Measurements from ENCODE around the gene SPAG16. TPM values are rescaled to one million over a fixed set of nuclear protein-coding genes. Genes with fewer than 3 reads are reported as not detected.

Gene SPAG16
- total and polyA plus RNA-seq, 2 donors: 32.0 to 45.0 TPM

GRCh38 chr2:214217136-214217535, 932.9 kb downstream of the SPAG16 start:
- H3K27ac ChIP-seq (ENCODE audit: low read depth in 1 of 2, low read length in 1 of 2): no peak overlapping the region
- no peaks in the 10 kb centered on the region for H3K4me1 ChIP-seq (ENCODE audit: control insufficient read depth in 2 of 2, insufficient read depth in 2 of 2, low read length in 2 of 2)
- 89% methylated on average over 2 of the region's 2 CpGs for WGBS
- no peaks in the 10 kb centered on the region for H3K36me3 ChIP-seq (ENCODE audit: control insufficient read depth in 2 of 2, insufficient read depth in 2 of 2, low read length in 1 of 2)
- H3K9me3 ChIP-seq (ENCODE audit: control insufficient read depth in 2 of 2, insufficient read depth in 1 of 2, low read length in 1 of 2): no peaks in the 10 kb centered on the region
- H3K27me3 ChIP-seq (ENCODE audit: control insufficient read depth in 2 of 2, insufficient read depth in 1 of 2, low read length in 1 of 2): no peaks in the 10 kb centered on the region
- H3K4me3 ChIP-seq (ENCODE audit: low read length in 2 of 2): no peak overlapping the region
- no peak for DNase-seq (ENCODE audit: low read depth in 6 of 9, low spot score in 9 of 9)

GRCh38 chr2:214217599-214217998, 933.3 kb downstream of the SPAG16 start:
- no peaks in the 10 kb centered on the region for H3K36me3 ChIP-seq (ENCODE audit: control insufficient read depth in 2 of 2, insufficient read depth in 2 of 2, low read length in 1 of 2)
- no peak for DNase-seq (ENCODE audit: low read depth in 6 of 9, low spot score in 9 of 9)
- H3K9me3 ChIP-seq (ENCODE audit: control insufficient read depth in 2 of 2, insufficient read depth in 1 of 2, low read length in 1 of 2): no peaks in the 10 kb centered on the region
- no peak overlapping the region for H3K4me3 ChIP-seq (ENCODE audit: low read length in 2 of 2)
- no peak overlapping the region for H3K27ac ChIP-seq (ENCODE audit: low read depth in 1 of 2, low read length in 1 of 2)
- no peaks in the 10 kb centered on the region for H3K27me3 ChIP-seq (ENCODE audit: control insufficient read depth in 2 of 2, insufficient read depth in 1 of 2, low read length in 1 of 2)
- H3K4me1 ChIP-seq (ENCODE audit: control insufficient read depth in 2 of 2, insufficient read depth in 2 of 2, low read length in 2 of 2): no peaks in the 10 kb centered on the region
- 86% methylated on average over 1 of the region's 1 CpG for WGBS

- Histone ChIP-seq H3K4me3 (ENCODE audit: low read length in 2 of 2) (no peak overlapping the region), H3K9me3 (ENCODE audit: control insufficient read depth in 2 of 2, insufficient read depth in 1 of 2, low read length in 1 of 2) (no peaks in the 10 kb centered on the region), H3K36me3 (ENCODE audit: control insufficient read depth in 2 of 2, insufficient read depth in 2 of 2, low read length in 1 of 2) (no peaks in the 10 kb centered on the region), H3K27me3 (ENCODE audit: control insufficient read depth in 2 of 2, insufficient read depth in 1 of 2, low read length in 1 of 2) (no peaks in the 10 kb centered on the region), H3K4me1 (ENCODE audit: control insufficient read depth in 2 of 2, insufficient read depth in 2 of 2, low read length in 2 of 2) (no peaks in the 10 kb centered on the region), H3K27ac (ENCODE audit: low read depth in 1 of 2, low read length in 1 of 2) (no peak overlapping the region)
- DNase-seq (ENCODE audit: low read depth in 6 of 9, low spot score in 9 of 9): no peak
- 66% methylated on average over 3 of the region's 3 CpGs for WGBS
These were observed 936.0 kb downstream of the SPAG16 start for GRCh38 chr2:214220251-214220650.

- Histone ChIP-seq H3K27me3 (ENCODE audit: control insufficient read depth in 2 of 2, insufficient read depth in 1 of 2, low read length in 1 of 2) (no peaks in the 10 kb centered on the region), H3K9me3 (ENCODE audit: control insufficient read depth in 2 of 2, insufficient read depth in 1 of 2, low read length in 1 of 2) (no peaks in the 10 kb centered on the region), H3K4me1 (ENCODE audit: control insufficient read depth in 2 of 2, insufficient read depth in 2 of 2, low read length in 2 of 2) (no peaks in the 10 kb centered on the region), H3K36me3 (ENCODE audit: control insufficient read depth in 2 of 2, insufficient read depth in 2 of 2, low read length in 1 of 2) (no peaks in the 10 kb centered on the region), H3K4me3 (ENCODE audit: low read length in 2 of 2) (no peak overlapping the region), H3K27ac (ENCODE audit: low read depth in 1 of 2, low read length in 1 of 2) (no peak overlapping the region)
- WGBS: 92% methylated on average over 2 of the region's 2 CpGs
- no peak for DNase-seq (ENCODE audit: low read depth in 6 of 9, low spot score in 9 of 9)
These were observed 941.8 kb downstream of the SPAG16 start for GRCh38 chr2:214226061-214226460.

GRCh38 chr2:214232271-214232670, 948.0 kb downstream of the SPAG16 start:
- no peaks in the 10 kb centered on the region for H3K27me3 ChIP-seq (ENCODE audit: control insufficient read depth in 2 of 2, insufficient read depth in 1 of 2, low read length in 1 of 2)
- no peaks in the 10 kb centered on the region for H3K4me1 ChIP-seq (ENCODE audit: control insufficient read depth in 2 of 2, insufficient read depth in 2 of 2, low read length in 2 of 2)
- no peak overlapping the region for H3K4me3 ChIP-seq (ENCODE audit: low read length in 2 of 2)
- H3K36me3 ChIP-seq (ENCODE audit: control insufficient read depth in 2 of 2, insufficient read depth in 2 of 2, low read length in 1 of 2): no peaks in the 10 kb centered on the region
- no peak overlapping the region for H3K27ac ChIP-seq (ENCODE audit: low read depth in 1 of 2, low read length in 1 of 2)
- no peaks in the 10 kb centered on the region for H3K9me3 ChIP-seq (ENCODE audit: control insufficient read depth in 2 of 2, insufficient read depth in 1 of 2, low read length in 1 of 2)
- DNase-seq (ENCODE audit: low read depth in 6 of 9, low spot score in 9 of 9): no peak
- WGBS: 73% methylated on average over 2 of the region's 2 CpGs

- no peaks in the 10 kb centered on the region for H3K9me3 ChIP-seq (ENCODE audit: control insufficient read depth in 2 of 2, insufficient read depth in 1 of 2, low read length in 1 of 2)
- H3K4me3 ChIP-seq (ENCODE audit: low read length in 2 of 2): no peak overlapping the region
- H3K27me3 ChIP-seq (ENCODE audit: control insufficient read depth in 2 of 2, insufficient read depth in 1 of 2, low read length in 1 of 2): no peaks in the 10 kb centered on the region
- H3K4me1 ChIP-seq (ENCODE audit: control insufficient read depth in 2 of 2, insufficient read depth in 2 of 2, low read length in 2 of 2): no peaks in the 10 kb centered on the region
- no peaks in the 10 kb centered on the region for H3K36me3 ChIP-seq (ENCODE audit: control insufficient read depth in 2 of 2, insufficient read depth in 2 of 2, low read length in 1 of 2)
- DNase-seq (ENCODE audit: low read depth in 6 of 9, low spot score in 9 of 9): no peak
- no peak overlapping the region for H3K27ac ChIP-seq (ENCODE audit: low read depth in 1 of 2, low read length in 1 of 2)
These were observed 948.9 kb downstream of the SPAG16 start for GRCh38 chr2:214233164-214233563.

GRCh38 chr2:214242797-214243196, 958.5 kb downstream of the SPAG16 start:
- no peaks in the 10 kb centered on the region for H3K27me3 ChIP-seq (ENCODE audit: control insufficient read depth in 2 of 2, insufficient read depth in 1 of 2, low read length in 1 of 2)
- WGBS: 95% methylated on average over 1 of the region's 1 CpG
- H3K4me1 ChIP-seq (ENCODE audit: control insufficient read depth in 2 of 2, insufficient read depth in 2 of 2, low read length in 2 of 2): no peaks in the 10 kb centered on the region
- no peak for DNase-seq (ENCODE audit: low read depth in 6 of 9, low spot score in 9 of 9)
- H3K9me3 ChIP-seq (ENCODE audit: control insufficient read depth in 2 of 2, insufficient read depth in 1 of 2, low read length in 1 of 2): no peaks in the 10 kb centered on the region
- H3K36me3 ChIP-seq (ENCODE audit: control insufficient read depth in 2 of 2, insufficient read depth in 2 of 2, low read length in 1 of 2): no peaks in the 10 kb centered on the region
- no peak overlapping the region for H3K27ac ChIP-seq (ENCODE audit: low read depth in 1 of 2, low read length in 1 of 2)
- H3K4me3 ChIP-seq (ENCODE audit: low read length in 2 of 2): no peak overlapping the region

- H3K27me3 ChIP-seq (ENCODE audit: control insufficient read depth in 2 of 2, insufficient read depth in 1 of 2, low read length in 1 of 2): no peaks in the 10 kb centered on the region
- H3K9me3 ChIP-seq (ENCODE audit: control insufficient read depth in 2 of 2, insufficient read depth in 1 of 2, low read length in 1 of 2): no peaks in the 10 kb centered on the region
- no peak for DNase-seq (ENCODE audit: low read depth in 6 of 9, low spot score in 9 of 9)
- H3K4me1 ChIP-seq (ENCODE audit: control insufficient read depth in 2 of 2, insufficient read depth in 2 of 2, low read length in 2 of 2): no peaks in the 10 kb centered on the region
- H3K36me3 ChIP-seq (ENCODE audit: control insufficient read depth in 2 of 2, insufficient read depth in 2 of 2, low read length in 1 of 2): no peaks in the 10 kb centered on the region
- no peak overlapping the region for H3K4me3 ChIP-seq (ENCODE audit: low read length in 2 of 2)
- no peak overlapping the region for H3K27ac ChIP-seq (ENCODE audit: low read depth in 1 of 2, low read length in 1 of 2)
- 89% methylated on average over 1 of the region's 1 CpG for WGBS
These were observed 960.6 kb downstream of the SPAG16 start for GRCh38 chr2:214244847-214245246.

GRCh38 chr2:214246417-214246816, 962.2 kb downstream of the SPAG16 start:
- Histone ChIP-seq H3K36me3 (ENCODE audit: control insufficient read depth in 2 of 2, insufficient read depth in 2 of 2, low read length in 1 of 2) (no peaks in the 10 kb centered on the region), H3K9me3 (ENCODE audit: control insufficient read depth in 2 of 2, insufficient read depth in 1 of 2, low read length in 1 of 2) (no peaks in the 10 kb centered on the region), H3K27ac (ENCODE audit: low read depth in 1 of 2, low read length in 1 of 2) (no peak overlapping the region), H3K27me3 (ENCODE audit: control insufficient read depth in 2 of 2, insufficient read depth in 1 of 2, low read length in 1 of 2) (no peaks in the 10 kb centered on the region), H3K4me1 (ENCODE audit: control insufficient read depth in 2 of 2, insufficient read depth in 2 of 2, low read length in 2 of 2) (no peaks in the 10 kb centered on the region), H3K4me3 (ENCODE audit: low read length in 2 of 2) (no peak overlapping the region)
- DNase-seq (ENCODE audit: low read depth in 6 of 9, low spot score in 9 of 9): no peak

- H3K4me3 ChIP-seq (ENCODE audit: low read length in 2 of 2): no peak overlapping the region
- no peaks in the 10 kb centered on the region for H3K27me3 ChIP-seq (ENCODE audit: control insufficient read depth in 2 of 2, insufficient read depth in 1 of 2, low read length in 1 of 2)
- H3K27ac ChIP-seq (ENCODE audit: low read depth in 1 of 2, low read length in 1 of 2): no peak overlapping the region
- H3K36me3 ChIP-seq (ENCODE audit: control insufficient read depth in 2 of 2, insufficient read depth in 2 of 2, low read length in 1 of 2): no peaks in the 10 kb centered on the region
- no peaks in the 10 kb centered on the region for H3K9me3 ChIP-seq (ENCODE audit: control insufficient read depth in 2 of 2, insufficient read depth in 1 of 2, low read length in 1 of 2)
- DNase-seq (ENCODE audit: low read depth in 6 of 9, low spot score in 9 of 9): no peak
- 97% methylated on average over 3 of the region's 3 CpGs for WGBS
- no peaks in the 10 kb centered on the region for H3K4me1 ChIP-seq (ENCODE audit: control insufficient read depth in 2 of 2, insufficient read depth in 2 of 2, low read length in 2 of 2)
These were observed 963.3 kb downstream of the SPAG16 start for GRCh38 chr2:214247531-214247930.

Data from thymus (tissue), 11 donors.